ENCODE measurements around the gene CELF6. TPM values are rescaled to one million over a fixed set of nuclear protein-coding genes. Genes with fewer than 3 reads are reported as not detected.
A peak's percentile ranks its signal among the peaks of the same experiment; 100 is the strongest.

CELF6 gene
- total RNA-seq, 4 donors from 2014 or later, result 1.2 to 4.6 (median 2.5) TPM

DNA sequence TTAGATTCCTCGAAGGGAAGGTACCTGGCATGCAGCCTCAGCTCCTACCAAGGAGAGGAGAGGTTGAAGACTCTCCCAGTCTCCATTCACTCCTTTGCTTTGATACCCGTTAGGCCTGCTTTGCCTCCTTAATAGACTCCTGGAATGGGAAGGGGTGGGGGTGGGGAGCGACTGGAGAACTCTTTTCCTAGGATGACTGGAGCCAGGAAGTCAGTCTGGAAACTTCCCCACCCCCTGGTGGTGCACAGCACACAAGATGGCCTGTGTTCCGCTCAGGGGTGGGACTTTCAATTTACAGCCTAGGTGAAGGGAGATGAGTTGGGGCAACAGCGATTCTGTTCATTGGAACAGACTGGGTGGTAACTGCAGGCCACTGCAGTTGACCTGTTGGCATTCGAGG, 21.4 kb upstream of the CELF6 start:
- WGBS, result 83% methylated on average over 6 of the region's 6 CpGs
- intact Hi-C loops (cut with DNase I), result no loop called here
- TF ChIP-seq POLR2AphosphoS5 (IDR thresholded peaks at IDR 0.05) (no peak), EP300 (IDR thresholded peaks at IDR 0.05) (no peak), POLR2A (IDR thresholded peaks at IDR 0.05; ENCODE audit: low read depth) (no peak)
- TF ChIP-seq, protein P1, sequence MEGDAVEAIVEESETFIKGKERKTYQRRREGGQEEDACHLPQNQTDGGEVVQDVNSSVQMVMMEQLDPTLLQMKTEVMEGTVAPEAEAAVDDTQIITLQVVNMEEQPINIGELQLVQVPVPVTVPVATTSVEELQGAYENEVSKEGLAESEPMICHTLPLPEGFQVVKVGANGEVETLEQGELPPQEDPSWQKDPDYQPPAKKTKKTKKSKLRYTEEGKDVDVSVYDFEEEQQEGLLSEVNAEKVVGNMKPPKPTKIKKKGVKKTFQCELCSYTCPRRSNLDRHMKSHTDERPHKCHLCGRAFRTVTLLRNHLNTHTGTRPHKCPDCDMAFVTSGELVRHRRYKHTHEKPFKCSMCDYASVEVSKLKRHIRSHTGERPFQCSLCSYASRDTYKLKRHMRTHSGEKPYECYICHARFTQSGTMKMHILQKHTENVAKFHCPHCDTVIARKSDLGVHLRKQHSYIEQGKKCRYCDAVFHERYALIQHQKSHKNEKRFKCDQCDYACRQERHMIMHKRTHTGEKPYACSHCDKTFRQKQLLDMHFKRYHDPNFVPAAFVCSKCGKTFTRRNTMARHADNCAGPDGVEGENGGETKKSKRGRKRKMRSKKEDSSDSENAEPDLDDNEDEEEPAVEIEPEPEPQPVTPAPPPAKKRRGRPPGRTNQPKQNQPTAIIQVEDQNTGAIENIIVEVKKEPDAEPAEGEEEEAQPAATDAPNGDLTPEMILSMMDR (IDR thresholded peaks at IDR 0.05), result no peak

DNA sequence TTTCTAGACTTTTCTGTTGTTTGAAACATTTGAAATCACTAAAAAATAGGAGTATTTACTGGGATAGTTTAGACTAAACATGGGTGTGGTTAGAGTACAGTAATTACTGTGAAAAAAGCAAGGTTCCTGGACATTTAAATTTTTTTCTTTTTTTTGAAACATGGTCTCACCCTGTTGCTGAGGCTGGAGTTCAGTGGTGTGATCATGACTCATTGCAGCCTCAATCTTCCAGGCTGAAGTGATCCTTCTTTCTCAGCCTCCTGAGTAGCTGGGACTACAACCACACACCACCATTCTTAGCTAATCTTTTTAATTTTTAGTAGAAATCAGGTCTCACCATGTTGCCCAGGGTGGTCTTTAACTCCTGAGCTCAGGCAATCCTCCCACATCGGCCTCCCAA, 20.4 kb upstream of the CELF6 start:
- DNase-seq (ENCODE audit: extremely low spot score), result no peak
- Histone ChIP-seq H3K9me3 (no peaks in the 10 kb centered on the region), H3K4me1 (peaks cover 6 to 21% (median 21%) of the 10 kb centered on the region in 4 donors), H3K4me3 (no peak overlapping the region), H3K36me3 (peaks cover 8 to 45% (median 27%) of the 10 kb centered on the region in 4 donors), H3K27me3 (no peaks in the 10 kb centered on the region), H3K27ac (replicated peaks in 1 of 4) (peak overlapping the region; percentile 77 to 84 (median 80))
- no peak for TF ChIP-seq POLR2AphosphoS5 (IDR thresholded peaks at IDR 0.05)
- TF ChIP-seq, protein P1 (IDR thresholded peaks at IDR 0.05), result no peak
- TF ChIP-seq EP300 (IDR thresholded peaks at IDR 0.05), result no peak
- TF ChIP-seq POLR2A (IDR thresholded peaks at IDR 0.05; ENCODE audit: low read depth), result no peak
- intact Hi-C loops (cut with DNase I), result no loop called here
- 100% methylated on average over 1 of the region's 1 CpG for WGBS

More for the DNA sequence above, 21.4 kb upstream of the CELF6 start:
- no peaks in the 10 kb centered on the region for H3K27me3 ChIP-seq
- no peaks in the 10 kb centered on the region for H3K9me3 ChIP-seq
- no peak for DNase-seq (ENCODE audit: extremely low spot score)
- peaks cover 17 to 49% (median 37%) of the 10 kb centered on the region in 4 donors for H3K36me3 ChIP-seq
- peaks cover 6 to 21% (median 21%) of the 10 kb centered on the region in 4 donors for H3K4me1 ChIP-seq
- H3K27ac ChIP-seq (replicated peaks in 1 of 4), result no peak overlapping the region
- H3K4me3 ChIP-seq, result no peak overlapping the region

DNA sequence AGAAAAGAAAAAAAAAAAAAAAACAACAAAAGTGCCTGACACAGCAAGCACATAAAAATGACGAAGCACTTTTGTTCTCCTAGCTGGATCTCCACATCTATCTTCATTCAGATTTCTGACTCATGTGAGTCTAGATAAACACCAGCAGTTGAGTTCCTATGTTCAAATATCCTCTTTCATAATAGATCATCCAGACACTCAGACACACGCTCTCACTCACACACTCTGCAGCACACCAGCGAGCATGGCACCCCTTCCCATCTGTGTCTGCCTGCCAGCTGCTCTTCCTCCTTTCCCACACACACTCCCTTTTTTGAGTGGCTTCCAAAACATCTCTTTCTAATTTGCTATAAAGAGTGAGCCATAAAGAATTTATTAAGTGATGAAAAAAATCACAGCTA, 19.8 kb upstream of the CELF6 start:
- Histone ChIP-seq H3K27ac (replicated peaks in 1 of 4) (peak overlapping the region; percentile 77 to 84 (median 80)), H3K4me3 (no peak overlapping the region), H3K9me3 (no peaks in the 10 kb centered on the region), H3K27me3 (no peaks in the 10 kb centered on the region), H3K36me3 (peaks cover 2 to 40% (median 21%) of the 10 kb centered on the region in 4 donors), H3K4me1 (peaks cover 6 to 21% (median 21%) of the 10 kb centered on the region in 4 donors)
- TF ChIP-seq EP300 (IDR thresholded peaks at IDR 0.05) (no peak), POLR2AphosphoS5 (IDR thresholded peaks at IDR 0.05) (peak; percentile 53 to 54)
- 26% methylated on average over 3 of the region's 3 CpGs for WGBS
- DNase-seq (ENCODE audit: extremely low spot score), result no peak
- intact Hi-C loops (cut with DNase I), result no loop called here

DNA sequence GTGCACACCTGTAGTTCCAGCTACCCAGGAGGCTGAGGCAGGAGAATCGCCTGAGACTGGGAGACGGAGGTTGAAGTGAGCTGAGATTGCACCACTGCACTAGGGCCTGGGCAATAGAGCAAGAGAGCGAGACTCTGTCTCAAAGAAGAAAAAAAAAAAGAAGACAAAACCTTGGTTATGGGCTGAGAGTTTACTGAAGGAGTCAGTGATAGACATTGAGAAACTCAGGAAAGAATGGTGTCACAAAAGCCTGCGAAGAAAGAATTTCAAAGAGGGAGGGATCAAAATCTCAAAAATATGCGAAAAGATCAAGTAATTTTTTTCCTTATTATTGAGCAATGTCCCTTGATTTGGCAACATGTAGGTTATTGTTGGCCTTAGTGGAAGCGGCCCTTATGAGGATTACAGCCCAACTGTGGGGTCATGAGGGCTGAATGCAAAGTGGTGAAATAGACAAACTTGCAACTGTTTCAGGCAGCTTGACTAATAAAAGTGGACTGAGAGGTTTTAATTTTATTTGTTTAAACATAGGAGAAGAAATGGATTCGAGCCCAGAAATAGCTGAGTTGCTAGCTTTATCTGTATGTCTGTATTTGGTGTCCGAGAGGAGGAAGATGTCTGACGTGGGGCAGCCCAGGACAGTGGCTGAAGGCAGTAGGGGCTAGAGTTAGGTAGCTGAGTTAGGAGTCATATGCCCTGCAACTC, 18.8 kb upstream of the CELF6 start:
- H3K27me3 ChIP-seq, result no peaks in the 10 kb centered on the region
- TF ChIP-seq EP300 (IDR thresholded peaks at IDR 0.05) (no peak), POLR2A (IDR thresholded peaks at IDR 0.05; ENCODE audit: low read depth) (no peak), POLR2AphosphoS5 (IDR thresholded peaks at IDR 0.05) (peak in 1 of 2 donors; percentile 63)
- TF ChIP-seq, protein P1 (IDR thresholded peaks at IDR 0.05), result no peak
- H3K36me3 ChIP-seq, result peaks cover 0 to 39% (median 11%) of the 10 kb centered on the region in 4 donors
- peaks cover 6 to 21% (median 21%) of the 10 kb centered on the region in 4 donors for H3K4me1 ChIP-seq
- intact Hi-C loops (cut with DNase I), result no loop called here
- DNase-seq (ENCODE audit: extremely low spot score), result no peak
- H3K4me3 ChIP-seq, result no peak overlapping the region
- H3K9me3 ChIP-seq, result no peaks in the 10 kb centered on the region
- H3K27ac ChIP-seq (replicated peaks in 1 of 4), result peak overlapping the region; percentile 77 to 84 (median 80)
- 56% methylated on average over 9 of the region's 9 CpGs for WGBS

DNA sequence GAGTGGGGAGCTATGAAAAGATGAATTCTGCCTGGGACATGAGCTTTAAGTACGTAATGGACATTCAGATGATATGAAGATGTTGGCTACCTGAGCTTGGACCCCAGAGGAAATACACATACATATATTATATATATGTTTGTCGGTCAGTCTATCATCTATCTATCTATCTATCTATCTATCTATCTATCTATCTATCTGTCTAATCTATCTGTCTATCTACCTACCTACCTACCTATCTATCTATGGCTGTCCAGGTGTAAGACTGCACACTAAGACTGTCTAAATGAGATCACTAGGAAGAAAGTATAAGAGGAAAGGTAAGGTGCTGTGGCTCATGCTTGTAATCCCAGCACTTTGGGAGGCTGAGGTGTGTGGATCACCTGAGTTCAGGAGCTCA, 18.2 kb upstream of the CELF6 start:
- no peak for DNase-seq (ENCODE audit: extremely low spot score)
- Histone ChIP-seq H3K9me3 (no peaks in the 10 kb centered on the region), H3K4me3 (no peak overlapping the region), H3K27me3 (no peaks in the 10 kb centered on the region), H3K36me3 (peaks cover 0 to 32% (median 5%) of the 10 kb centered on the region in 4 donors), H3K27ac (replicated peaks in 1 of 4) (peak overlapping the region; percentile 77 to 84 (median 80)), H3K4me1 (peaks cover 6 to 21% (median 21%) of the 10 kb centered on the region in 4 donors)
- TF ChIP-seq POLR2AphosphoS5 (IDR thresholded peaks at IDR 0.05), result no peak
- TF ChIP-seq, protein P1 (IDR thresholded peaks at IDR 0.05), result no peak
- no peak for TF ChIP-seq EP300 (IDR thresholded peaks at IDR 0.05)
- WGBS, result 94% methylated on average over 2 of the region's 2 CpGs
- intact Hi-C loops (cut with DNase I), result no loop called here
